D721Med (cell line): ENCODE results near the gene CCNJL.

Experiments
- DNase-seq: peaks from one replicate; pipeline ENCODE4 v3.0.0; 2011; ENCODE audit warnings: low spot score; ENCODE audit not compliant: insufficient read length
- FAIRE-seq: peaks from 2 replicates; lab custom pipeline; 2011; peaks lifted over from hg19 to GRCh38; lab: Jason Lieb, UNC
- TF ChIP-seq, protein P1 (sequence below): IDR thresholded peaks from 2 replicates; pipeline ENCODE4 v1.5.1; 2012; ENCODE audit warnings: mild to moderate bottlenecking, control low read depth; ENCODE audit not compliant: insufficient read depth; ENCODE audit errors: missing control alignments

CCNJL gene

DNA sequence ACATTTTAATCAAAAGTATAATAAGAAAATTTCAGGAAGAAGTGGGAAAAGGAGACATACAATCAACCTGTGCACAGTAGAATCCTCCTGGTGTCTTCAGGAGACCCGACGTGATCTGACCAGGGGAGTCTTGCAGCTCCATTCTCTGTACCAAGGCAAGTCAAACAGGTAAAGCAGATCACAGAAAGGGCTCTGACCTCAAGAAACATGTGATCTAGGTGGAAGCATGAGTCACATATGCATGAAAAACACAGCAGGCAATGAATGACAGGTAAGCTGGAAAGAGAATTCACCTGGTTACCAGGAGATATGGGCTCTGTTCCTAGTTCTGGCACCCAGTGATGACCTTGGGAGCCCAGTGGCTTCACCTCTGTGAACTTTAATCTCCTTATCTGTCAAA, 102.4 kb downstream of the CCNJL start:
- TF ChIP-seq, protein P1, sequence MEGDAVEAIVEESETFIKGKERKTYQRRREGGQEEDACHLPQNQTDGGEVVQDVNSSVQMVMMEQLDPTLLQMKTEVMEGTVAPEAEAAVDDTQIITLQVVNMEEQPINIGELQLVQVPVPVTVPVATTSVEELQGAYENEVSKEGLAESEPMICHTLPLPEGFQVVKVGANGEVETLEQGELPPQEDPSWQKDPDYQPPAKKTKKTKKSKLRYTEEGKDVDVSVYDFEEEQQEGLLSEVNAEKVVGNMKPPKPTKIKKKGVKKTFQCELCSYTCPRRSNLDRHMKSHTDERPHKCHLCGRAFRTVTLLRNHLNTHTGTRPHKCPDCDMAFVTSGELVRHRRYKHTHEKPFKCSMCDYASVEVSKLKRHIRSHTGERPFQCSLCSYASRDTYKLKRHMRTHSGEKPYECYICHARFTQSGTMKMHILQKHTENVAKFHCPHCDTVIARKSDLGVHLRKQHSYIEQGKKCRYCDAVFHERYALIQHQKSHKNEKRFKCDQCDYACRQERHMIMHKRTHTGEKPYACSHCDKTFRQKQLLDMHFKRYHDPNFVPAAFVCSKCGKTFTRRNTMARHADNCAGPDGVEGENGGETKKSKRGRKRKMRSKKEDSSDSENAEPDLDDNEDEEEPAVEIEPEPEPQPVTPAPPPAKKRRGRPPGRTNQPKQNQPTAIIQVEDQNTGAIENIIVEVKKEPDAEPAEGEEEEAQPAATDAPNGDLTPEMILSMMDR = no peak
- FAIRE-seq (no peak), DNase-seq (no peak)

DNA sequence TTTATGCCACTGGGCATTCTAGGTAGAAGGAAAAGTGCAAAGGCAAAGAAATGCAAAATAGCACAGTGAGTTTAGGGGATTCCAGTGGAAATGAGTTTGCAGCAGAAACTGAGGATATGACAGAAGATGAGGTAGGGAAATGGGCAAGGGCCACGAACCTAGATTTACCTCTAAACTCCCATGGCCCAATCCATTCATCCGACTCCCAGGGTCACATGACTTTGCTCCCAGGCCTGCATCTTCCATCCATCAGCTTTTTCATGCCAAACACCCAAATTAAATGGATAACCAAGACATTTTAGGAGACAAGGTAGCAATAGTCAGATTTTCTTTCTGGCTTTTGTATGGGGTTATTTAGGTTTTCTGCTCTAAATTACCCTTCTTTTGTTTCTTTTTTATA, 105.3 kb downstream of the CCNJL start:
- DNase-seq = no peak
- TF ChIP-seq, protein P1 = no peak
- FAIRE-seq = no peak
